Breast epithelium (tissue), 4 donors: ENCODE measurements around the gene TMEM106A. TPM values are rescaled to one million over a fixed set of nuclear protein-coding genes. Genes with fewer than 3 reads are reported as not detected.

ENCODE experiments used
- DNase-seq, 2 donors: peaks; one replicate each; pipeline ENCODE4 v3.0.0-alpha.2; 2019; ENCODE audit warnings: low spot score in 2 of 2
- H3K27ac ChIP-seq, 2 donors: fragments of 200-600 bp; sonication (generic) in 1 of 2; one replicate each; pipeline ENCODE4 v1.5.1; 2016 to 2019; ENCODE audit warnings: mild to moderate bottlenecking in 1 of 2
- H3K27me3 ChIP-seq, 2 donors: fragments of 200-600 bp; sonication (generic) in 1 of 2; one replicate each; pipeline versions ENCODE4 v1.5.1 to v1.6.0; 2017 to 2019; ENCODE audit warnings: control low read depth in 1 of 2, mild to moderate bottlenecking in 1 of 2
- H3K36me3 ChIP-seq: fragments of 200-600 bp; one replicate; pipeline ENCODE4 v1.5.1; 2019
- H3K4me1 ChIP-seq, 2 donors: fragments of 200-600 bp; sonication (generic); one replicate each; pipeline ENCODE4 v1.5.1; 2016 to 2019; ENCODE audit warnings: control low read depth in 1 of 2
- H3K4me3 ChIP-seq, 3 donors: fragments of 200-600 bp; sonication (generic); 1 replicate in 2 of 3; 2 replicates in 1 of 3; pipeline ENCODE4 v1.5.1; 2016 to 2019; ENCODE audit warnings: mild to moderate bottlenecking in 3 of 3, moderate library complexity in 2 of 3
- H3K9me3 ChIP-seq, 2 donors: fragments of 200-600 bp; sonication (generic) in 1 of 2; one replicate each; pipeline ENCODE4 v1.5.1; 2016 to 2019; ENCODE audit warnings: control low read depth in 1 of 2
- CTCF ChIP-seq, 3 donors: fragments of 450-650 bp; IDR thresholded peaks; one replicate each; pipeline ENCODE4 v1.5.1; 2016 to 2017; ENCODE audit warnings: antibody characterized with exemption in 3 of 3, mild to moderate bottlenecking in 3 of 3, moderate library complexity in 3 of 3
- POLR2A ChIP-seq: fragments of 450-650 bp; IDR thresholded peaks from one replicate; pipeline ENCODE4 v1.6.1; 2016; ENCODE audit warnings: antibody characterized with exemption, mild to moderate bottlenecking, moderate library complexity
- POLR2AphosphoS5 ChIP-seq, 3 donors: sonication (generic); formaldehyde crosslinking; IDR thresholded peaks; one replicate each; pipeline ENCODE4 v1.6.1; 2017; ENCODE audit warnings: antibody characterized with exemption in 3 of 3
- intact Hi-C: fragments of 100-400 bp; cut with DNase I; formaldehyde crosslinking; loops from one replicate; pipeline ENCODE4 v1.15.1; 2023; ENCODE audit warnings: low total_unique reads
- total RNA-seq, 3 donors: library from RNA; depleted of rRNA; stranded (reverse); fragments of >200 nt; gene quantifications; one replicate each; pipeline ENCODE4 v1.1.0, GENCODE V29; 2016

TMEM106A gene
- total RNA-seq, 3 donors from 2014 or later = 5.9 to 9.1 (median 7.9) TPM

GRCh38 chr17:43216762-43217613 lies 5.3 kb downstream of the TMEM106A start:
- Histone ChIP-seq H3K4me3 (no peak overlapping the region), H3K27ac (no peak overlapping the region)

DNA sequence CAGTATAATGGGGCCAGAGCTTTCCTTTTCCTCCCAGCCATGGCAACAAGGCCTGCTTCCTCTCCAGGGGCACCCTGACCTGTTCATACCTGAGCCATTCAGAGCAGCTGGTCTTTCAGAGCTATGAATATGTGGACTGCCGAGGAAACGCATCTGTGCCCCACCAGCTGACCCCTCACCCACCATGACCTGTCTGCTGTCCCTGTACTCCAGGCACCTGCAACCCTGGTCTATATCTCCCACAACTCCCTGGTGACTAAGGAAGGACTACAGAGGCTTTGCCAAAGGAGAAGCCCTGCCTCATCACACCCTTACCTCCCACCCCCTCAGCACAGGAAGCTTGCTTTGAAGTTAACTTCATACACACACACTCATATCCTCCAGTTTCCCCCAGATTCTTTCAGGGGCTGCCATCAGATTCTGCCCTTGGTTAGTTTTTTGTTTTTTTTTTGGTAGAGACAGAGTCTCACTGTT lies 6.0 kb downstream of the TMEM106A start:
- H3K9me3 ChIP-seq = no peaks in the 10 kb centered on the region
- TF ChIP-seq POLR2A = no peak
- TF ChIP-seq POLR2AphosphoS5 (IDR thresholded peaks at IDR 0.05) = no peak

More at GRCh38 chr17:43216762-43217613, 5.3 kb downstream of the TMEM106A start:
- intact Hi-C loops = no loop called here
- Histone ChIP-seq H3K36me3 (no peaks in the 10 kb centered on the region), H3K27me3 (no peaks in the 10 kb centered on the region), H3K4me1 (no peaks in the 10 kb centered on the region), H3K9me3 (no peaks in the 10 kb centered on the region)
- peak in 1 of 2 donors; percentile 13 for DNase-seq
- TF ChIP-seq POLR2AphosphoS5 (IDR thresholded peaks at IDR 0.05) (no peak), CTCF (IDR thresholded peaks at IDR 0.05) (no peak), POLR2A (no peak)

DNA sequence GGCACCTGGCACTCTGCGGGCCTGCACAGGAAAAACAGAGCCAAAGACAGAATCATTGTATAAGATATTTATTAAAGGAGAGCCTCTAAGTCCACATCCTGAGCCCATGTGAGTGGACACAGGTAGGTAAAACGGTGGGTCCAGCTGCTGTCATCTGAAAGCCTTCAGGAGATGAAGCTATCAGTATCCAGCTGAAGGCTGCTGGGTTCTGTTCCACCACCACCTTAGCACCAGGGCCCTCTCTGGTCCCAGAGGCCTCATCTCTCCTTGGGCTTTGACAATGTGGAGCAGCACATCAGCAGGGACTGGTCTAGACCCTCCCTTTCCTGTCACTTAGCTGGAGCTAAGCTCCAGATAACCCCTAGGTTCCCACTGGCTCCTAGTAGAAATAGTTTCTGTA lies 7.3 kb downstream of the TMEM106A start:
- intact Hi-C loops = no loop called here

More for the DNA sequence above, 6.0 kb downstream of the TMEM106A start:
- intact Hi-C loops = no loop called here
- no peaks in the 10 kb centered on the region for H3K27me3 ChIP-seq
- H3K4me3 ChIP-seq = no peak overlapping the region
- H3K36me3 ChIP-seq = no peaks in the 10 kb centered on the region
- H3K27ac ChIP-seq = no peak overlapping the region
- peak in 1 of 2 donors; percentile 11 for DNase-seq
- no peaks in the 10 kb centered on the region for H3K4me1 ChIP-seq

DNA sequence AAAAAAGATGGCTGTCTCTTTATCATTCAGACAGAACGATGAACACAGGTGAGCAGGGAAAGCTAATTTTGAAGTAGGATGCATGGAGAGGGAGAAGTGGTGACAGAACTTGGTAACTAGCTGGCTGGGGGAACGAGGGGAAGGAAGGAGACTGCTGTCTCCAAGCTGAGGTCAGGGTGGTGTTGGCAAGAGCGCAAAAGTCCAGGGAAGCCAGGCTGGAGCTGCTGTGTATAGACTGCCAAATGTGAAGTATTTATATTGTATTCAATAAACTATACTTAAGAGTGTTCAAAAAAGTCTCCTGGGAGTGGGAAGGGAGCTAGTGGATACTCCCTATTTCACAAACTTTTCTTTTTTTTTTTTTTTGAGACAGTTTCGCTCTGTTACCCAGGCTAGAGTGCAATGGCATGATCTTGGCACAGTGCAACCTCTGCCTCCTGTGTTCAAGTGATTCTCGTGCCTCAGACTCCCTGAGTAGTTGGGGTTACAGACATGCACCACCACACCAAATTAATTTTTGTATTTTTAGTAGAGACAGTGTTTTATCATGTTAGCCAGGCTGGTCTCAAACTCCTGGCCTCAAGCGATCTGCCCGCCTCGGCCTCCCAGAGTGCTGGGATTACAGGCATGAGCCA lies 8.2 kb downstream of the TMEM106A start:
- no peak overlapping the region for H3K27ac ChIP-seq
- TF ChIP-seq POLR2A = no peak
- TF ChIP-seq POLR2AphosphoS5 (IDR thresholded peaks at IDR 0.05) = no peak
- TF ChIP-seq CTCF (IDR thresholded peaks at IDR 0.05) = no peak
- H3K4me3 ChIP-seq = no peak overlapping the region
- peak in 1 of 2 donors; percentile 12 for DNase-seq
- no peaks in the 10 kb centered on the region for H3K9me3 ChIP-seq
- intact Hi-C loops = no loop called here
- no peaks in the 10 kb centered on the region for H3K27me3 ChIP-seq
- H3K36me3 ChIP-seq = no peaks in the 10 kb centered on the region
- H3K4me1 ChIP-seq = no peaks in the 10 kb centered on the region

More for the DNA sequence above, 7.3 kb downstream of the TMEM106A start:
- no peak for DNase-seq
- Histone ChIP-seq H3K27me3 (no peaks in the 10 kb centered on the region), H3K36me3 (no peaks in the 10 kb centered on the region), H3K9me3 (no peaks in the 10 kb centered on the region), H3K4me3 (no peak overlapping the region), H3K4me1 (no peaks in the 10 kb centered on the region), H3K27ac (no peak overlapping the region)
- TF ChIP-seq POLR2AphosphoS5 (IDR thresholded peaks at IDR 0.05) (no peak), CTCF (IDR thresholded peaks at IDR 0.05) (no peak), POLR2A (no peak)

- H3K36me3 ChIP-seq = no peaks in the 10 kb centered on the region
- H3K4me3 ChIP-seq = no peak overlapping the region
- H3K27ac ChIP-seq = no peak overlapping the region
- H3K27me3 ChIP-seq = no peaks in the 10 kb centered on the region
- TF ChIP-seq POLR2AphosphoS5 (IDR thresholded peaks at IDR 0.05) (no peak), CTCF (IDR thresholded peaks at IDR 0.05) (no peak)
- H3K9me3 ChIP-seq = no peaks in the 10 kb centered on the region
- intact Hi-C loops = no loop called here
- H3K4me1 ChIP-seq = no peaks in the 10 kb centered on the region
- no peak for DNase-seq
Observed at GRCh38 chr17:43220511-43221125, 8.9 kb downstream of the TMEM106A start.
